ENCODE data around the gene NKX3-2.

NKX3-2 gene

GRCh38 chr4:13504374-13504773 is 39.9 kb downstream of the NKX3-2 start:
- DNase-seq (ENCODE audit: low read depth in 2 of 2), result no peak

- DNase-seq (ENCODE audit: low read depth in 2 of 2), result no peak
These were observed 45.8 kb downstream of the NKX3-2 start for GRCh38 chr4:13498469-13498868.

- DNase-seq (ENCODE audit: low read depth in 2 of 2), result no peak
These were observed 47.7 kb downstream of the NKX3-2 start for GRCh38 chr4:13496605-13497004.

- no peak for DNase-seq (ENCODE audit: low read depth in 2 of 2)
These were observed 48.6 kb downstream of the NKX3-2 start for GRCh38 chr4:13495753-13496152.

GRCh38 chr4:13493793-13494192 is 50.5 kb downstream of the NKX3-2 start:
- DNase-seq (ENCODE audit: low read depth in 2 of 2), result no peak

- DNase-seq (ENCODE audit: low read depth in 2 of 2), result no peak
These were observed 51.6 kb downstream of the NKX3-2 start for GRCh38 chr4:13492747-13493146.

Data from stimulated activated CD4-positive, alpha-beta T cell treated with anti-CD3 and anti-CD28 coated beads, Interleukin-1b, Interleukin-23, amount 100 ng/mL, for 1 hour (primary cell).